ENCODE data around the gene CIB4. TPM values are rescaled to one million over a fixed set of nuclear protein-coding genes. Genes with fewer than 3 reads are reported as not detected.
"Not testable (repeated sequence)": the region's sequence is repeated elsewhere in the genome, so short reads cannot be mapped to it uniquely, and the experiment has no call there.

Gene CIB4
- total and polyA plus RNA-seq, 9 donors, result 3.9 TPM; not detected in 8

DNA sequence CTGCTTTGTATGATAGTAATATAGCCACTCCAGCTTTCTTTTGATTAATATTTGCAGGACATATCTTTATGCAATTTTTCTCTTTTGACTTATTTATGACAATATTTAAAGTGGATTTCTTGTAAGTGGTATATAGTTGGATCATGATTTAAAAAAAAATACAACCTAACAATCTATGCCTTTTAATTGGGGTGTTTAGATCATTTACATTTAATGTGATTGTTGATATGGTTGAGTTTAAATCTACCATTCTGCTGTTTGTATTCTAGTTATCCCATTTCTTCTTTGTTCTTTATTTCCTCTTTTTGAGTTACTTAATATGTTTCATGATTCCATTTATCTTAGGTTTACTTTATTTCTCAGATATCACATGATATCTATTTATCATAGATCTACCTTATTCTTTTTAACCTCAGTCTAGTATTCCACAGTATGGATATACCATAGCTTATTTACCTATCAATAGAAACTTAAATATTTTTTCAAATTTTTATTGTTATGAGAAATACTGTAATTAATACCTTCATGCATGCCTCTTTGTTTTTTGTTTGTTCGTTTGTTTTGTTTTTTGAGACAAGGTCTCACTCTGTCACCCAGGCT lies 19.3 kb upstream of the CIB4 start:
- intact Hi-C loops (cut with DNase I), result no loop called here
- WGBS, 3 donors, result 80 to 94% (median 90%) methylated on average over 1 of the region's 1 CpG
- TF ChIP-seq POLR2A (IDR thresholded peaks at IDR 0.05), result no peak
- no peak for TF ChIP-seq EP300 (IDR thresholded peaks at IDR 0.05)
- TF ChIP-seq, protein P1, sequence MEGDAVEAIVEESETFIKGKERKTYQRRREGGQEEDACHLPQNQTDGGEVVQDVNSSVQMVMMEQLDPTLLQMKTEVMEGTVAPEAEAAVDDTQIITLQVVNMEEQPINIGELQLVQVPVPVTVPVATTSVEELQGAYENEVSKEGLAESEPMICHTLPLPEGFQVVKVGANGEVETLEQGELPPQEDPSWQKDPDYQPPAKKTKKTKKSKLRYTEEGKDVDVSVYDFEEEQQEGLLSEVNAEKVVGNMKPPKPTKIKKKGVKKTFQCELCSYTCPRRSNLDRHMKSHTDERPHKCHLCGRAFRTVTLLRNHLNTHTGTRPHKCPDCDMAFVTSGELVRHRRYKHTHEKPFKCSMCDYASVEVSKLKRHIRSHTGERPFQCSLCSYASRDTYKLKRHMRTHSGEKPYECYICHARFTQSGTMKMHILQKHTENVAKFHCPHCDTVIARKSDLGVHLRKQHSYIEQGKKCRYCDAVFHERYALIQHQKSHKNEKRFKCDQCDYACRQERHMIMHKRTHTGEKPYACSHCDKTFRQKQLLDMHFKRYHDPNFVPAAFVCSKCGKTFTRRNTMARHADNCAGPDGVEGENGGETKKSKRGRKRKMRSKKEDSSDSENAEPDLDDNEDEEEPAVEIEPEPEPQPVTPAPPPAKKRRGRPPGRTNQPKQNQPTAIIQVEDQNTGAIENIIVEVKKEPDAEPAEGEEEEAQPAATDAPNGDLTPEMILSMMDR (IDR thresholded peaks at IDR 0.05), result no peak

DNA sequence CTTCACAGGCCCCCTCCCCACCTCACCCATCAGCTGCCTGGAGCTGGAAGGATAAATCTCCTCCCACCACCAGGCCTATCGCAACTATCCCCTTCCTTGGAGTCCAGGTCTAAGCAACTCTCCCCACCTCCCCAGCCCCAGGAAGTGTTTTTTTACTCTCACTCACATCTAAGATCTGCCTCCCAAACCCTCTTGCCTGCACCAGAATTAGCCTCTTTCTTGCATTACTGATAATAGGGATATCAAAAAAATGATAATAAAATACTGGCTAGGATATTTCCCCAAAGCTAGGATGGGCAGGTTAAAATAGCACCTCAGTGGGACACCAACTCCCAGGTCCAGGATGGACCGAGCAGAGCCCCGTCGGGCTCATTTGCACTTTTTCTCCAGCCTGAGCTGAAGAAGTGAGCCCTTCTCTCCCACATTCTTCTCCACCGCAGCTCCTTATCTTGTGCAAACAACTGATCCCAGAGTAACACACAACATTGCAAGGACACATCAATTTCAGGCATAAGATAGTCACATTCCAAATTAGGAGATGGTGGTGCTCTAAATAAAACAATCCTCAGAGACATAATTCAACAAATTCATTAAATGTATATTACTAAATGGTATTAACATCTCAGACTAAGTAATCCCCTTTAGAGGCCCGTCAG lies 17.7 kb upstream of the CIB4 start:
- H3K4me1 ChIP-seq (ENCODE audit: insufficient read depth), result no peaks in the 10 kb centered on the region
- TF ChIP-seq EP300 (IDR thresholded peaks at IDR 0.05) (no peak), POLR2A (IDR thresholded peaks at IDR 0.05) (no peak)
- DNase-seq, result no peak
- H3K4me3 ChIP-seq, result no peak overlapping the region
- 18 to 40% (median 20%) methylated on average over 6 of the region's 6 CpGs for WGBS, 3 donors
- no peaks in the 10 kb centered on the region for H3K27me3 ChIP-seq
- H3K27ac ChIP-seq, result no peak overlapping the region
- no peaks in the 10 kb centered on the region for H3K36me3 ChIP-seq
- intact Hi-C loops (cut with DNase I), result no loop called here
- peaks cover 0 to 3% of the 10 kb centered on the region in 2 donors for H3K9me3 ChIP-seq

More for the DNA sequence above, 19.3 kb upstream of the CIB4 start:
- H3K4me1 ChIP-seq (ENCODE audit: insufficient read depth), result no peaks in the 10 kb centered on the region
- no peak overlapping the region for H3K4me3 ChIP-seq
- H3K9me3 ChIP-seq, result peaks cover 0 to 3% of the 10 kb centered on the region in 2 donors
- no peak overlapping the region for H3K27ac ChIP-seq
- H3K27me3 ChIP-seq, result no peaks in the 10 kb centered on the region
- DNase-seq, result no peak
- no peaks in the 10 kb centered on the region for H3K36me3 ChIP-seq

DNA sequence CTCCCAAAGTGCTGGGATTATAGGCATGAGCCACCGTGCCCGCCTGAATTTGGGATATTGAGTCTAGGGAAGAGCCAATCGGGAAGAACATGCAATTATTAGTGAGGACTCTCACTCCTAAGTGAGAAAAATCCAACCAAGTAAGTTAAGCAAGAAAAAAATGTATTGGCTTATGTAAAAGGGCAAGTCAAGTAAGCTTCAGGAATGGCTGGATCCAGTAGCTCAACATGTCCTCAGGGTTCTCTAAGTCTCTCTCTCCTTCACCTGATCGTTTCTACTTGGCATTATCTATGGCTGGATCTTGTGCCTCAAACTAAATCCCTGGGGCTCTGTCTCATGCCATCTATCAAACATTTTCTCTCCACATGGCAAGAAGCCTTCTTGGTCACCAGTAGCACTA lies 16.1 kb upstream of the CIB4 start:
- intact Hi-C loops (cut with DNase I), result no loop called here
- peaks cover 3% of the 10 kb centered on the region for H3K4me1 ChIP-seq (ENCODE audit: insufficient read depth)
- H3K27ac ChIP-seq, result no peak overlapping the region
- H3K36me3 ChIP-seq, result no peaks in the 10 kb centered on the region
- no peaks in the 10 kb centered on the region for H3K27me3 ChIP-seq
- peaks cover 0 to 3% of the 10 kb centered on the region in 2 donors for H3K9me3 ChIP-seq
- no peak for DNase-seq
- no peak for TF ChIP-seq POLR2A (IDR thresholded peaks at IDR 0.05)
- no peak for TF ChIP-seq EP300 (IDR thresholded peaks at IDR 0.05)
- TF ChIP-seq, protein P1 (IDR thresholded peaks at IDR 0.05), result no peak
- H3K4me3 ChIP-seq, result no peak overlapping the region
- 68 to 90% (median 87%) methylated on average over 4 of the region's 4 CpGs for WGBS, 3 donors

DNA sequence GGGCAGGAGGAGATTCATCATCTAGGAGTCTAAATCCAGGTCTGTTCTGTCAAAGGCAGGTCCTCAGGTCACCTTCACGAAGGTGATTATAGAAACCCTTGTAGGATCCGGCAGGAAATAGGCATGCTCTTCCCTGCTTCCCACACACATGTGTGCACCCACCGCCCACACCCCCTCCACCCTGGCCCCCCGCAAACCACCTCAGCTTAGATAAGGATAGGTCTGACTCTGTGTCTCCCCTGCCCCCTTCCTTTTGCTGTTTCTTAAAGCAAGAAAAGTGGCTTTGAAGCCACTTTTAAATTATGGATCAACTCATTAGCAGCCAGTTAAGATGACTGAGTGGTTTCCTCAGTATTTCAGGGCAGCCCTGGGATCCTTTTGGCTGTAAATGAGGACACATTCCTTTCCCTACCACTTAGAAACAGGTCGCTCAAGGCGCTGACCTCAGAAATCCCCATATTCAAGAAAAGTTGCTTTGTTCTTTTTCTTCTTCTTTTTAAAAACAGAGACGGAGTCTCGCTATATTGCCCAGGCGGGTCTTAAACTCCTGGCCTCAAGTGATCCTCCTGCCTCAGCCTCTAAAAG lies 14.5 kb upstream of the CIB4 start:
- intact Hi-C loops (cut with DNase I), result no loop called here
- 78 to 88% (median 79%) methylated on average over 9 of the region's 9 CpGs for WGBS, 3 donors
- Histone ChIP-seq H3K9me3 (no peaks in the 10 kb centered on the region), H3K27me3 (no peaks in the 10 kb centered on the region), H3K4me1 (ENCODE audit: insufficient read depth) (peaks cover 9% of the 10 kb centered on the region), H3K36me3 (no peaks in the 10 kb centered on the region), H3K27ac (no peak overlapping the region), H3K4me3 (no peak overlapping the region)
- no peak for TF ChIP-seq POLR2A (IDR thresholded peaks at IDR 0.05)
- no peak for TF ChIP-seq EP300 (IDR thresholded peaks at IDR 0.05)
- TF ChIP-seq, protein P1 (IDR thresholded peaks at IDR 0.05), result no peak
- no peak for DNase-seq

DNA sequence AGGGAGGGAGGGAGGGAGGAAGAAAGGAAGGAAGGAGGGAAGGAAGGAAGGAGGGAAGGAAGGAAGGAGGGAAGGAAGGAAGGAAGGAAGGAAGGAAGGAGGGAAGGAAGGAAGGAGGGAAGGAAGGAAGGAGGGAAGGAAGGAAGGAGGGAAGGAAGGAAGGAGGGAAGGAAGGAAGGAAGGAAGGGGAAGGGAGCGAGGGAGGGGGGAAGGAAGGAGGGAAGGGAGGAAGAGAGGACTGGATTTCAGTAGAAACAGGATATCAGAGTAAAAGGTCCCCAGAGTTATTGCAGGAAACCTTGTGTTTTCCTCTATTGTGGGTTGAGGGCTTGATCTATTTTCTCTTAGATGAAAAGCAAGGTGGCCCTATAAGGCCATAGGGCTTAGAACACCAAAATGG lies 14.0 kb upstream of the CIB4 start:
- H3K36me3 ChIP-seq; H3K9me3 ChIP-seq; intact Hi-C loops (cut with DNase I); H3K4me3 ChIP-seq; DNase-seq; H3K4me1 ChIP-seq (ENCODE audit: insufficient read depth); H3K27ac ChIP-seq; H3K27me3 ChIP-seq: not testable (repeated sequence)
- 53 to 97% (median 92%) methylated on average over 1 of the region's 1 CpG for WGBS, 3 donors

Measured in ovary (tissue), 9 donors.